Measurements from ENCODE around the gene CTAGE1. TPM values are rescaled to one million over a fixed set of nuclear protein-coding genes. Genes with fewer than 3 reads are reported as not detected.
A peak's percentile ranks its signal among the peaks of the same experiment; 100 is the strongest.
"Not testable (repeated sequence)": the region's sequence is repeated elsewhere in the genome, so short reads cannot be mapped to it uniquely, and the experiment has no call there.

The CTAGE1 gene
- polyA plus RNA-seq, 10 donors = not detected

DNA sequence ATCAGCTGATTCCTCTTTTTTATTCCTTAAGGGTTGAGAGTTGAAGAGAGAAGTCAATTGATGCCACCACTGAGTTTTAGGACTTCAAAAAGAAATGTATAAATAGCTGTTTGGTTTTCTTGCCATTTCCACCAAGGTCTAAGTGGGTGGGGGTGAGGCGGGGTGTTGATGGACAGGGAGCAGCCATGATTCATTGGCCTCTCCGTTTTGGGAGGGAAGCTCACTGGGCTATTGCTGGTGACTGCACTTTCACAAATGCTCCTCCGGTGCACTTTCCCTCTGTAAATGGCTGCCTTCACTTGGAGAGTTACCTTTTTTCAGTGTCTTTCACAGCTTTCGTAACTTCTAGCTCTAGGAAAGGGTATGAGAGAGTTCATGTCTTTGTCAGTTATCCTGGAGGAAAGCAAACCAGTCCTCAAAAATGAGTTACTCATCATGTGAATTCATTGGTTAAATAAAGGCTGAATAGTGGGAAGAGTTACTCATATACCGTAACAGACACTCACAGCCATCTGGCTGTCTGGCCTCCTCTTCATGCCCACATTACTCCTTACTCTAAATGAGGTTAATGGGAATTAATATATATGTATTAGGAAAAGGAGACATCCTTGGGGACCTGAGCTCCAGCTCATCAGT lies 17.4 kb upstream of the CTAGE1 start:
- peak in 1 of 3 donors; percentile 58 for DNase-seq

DNA sequence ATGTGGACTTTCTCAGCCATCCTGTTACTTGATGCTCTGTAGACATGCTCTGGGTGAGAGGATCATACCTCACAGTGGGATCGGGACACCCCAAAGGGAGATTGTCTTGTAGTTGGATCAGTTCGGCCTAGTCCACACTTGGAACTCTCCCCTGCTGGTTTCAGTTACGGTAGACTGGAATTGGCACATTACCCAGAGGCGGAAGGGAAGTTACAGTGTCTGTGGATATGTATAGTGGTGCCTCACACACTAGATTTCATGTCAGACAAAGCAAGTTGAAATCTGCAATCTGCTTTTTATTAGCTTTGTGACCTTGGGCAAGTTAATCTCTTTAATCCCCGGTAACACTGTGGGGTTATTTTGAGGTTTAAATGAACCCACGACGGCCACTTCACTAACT lies 16.2 kb upstream of the CTAGE1 start:
- DNase-seq = peak in 2 of 3 donors; percentile 26 to 29

DNA sequence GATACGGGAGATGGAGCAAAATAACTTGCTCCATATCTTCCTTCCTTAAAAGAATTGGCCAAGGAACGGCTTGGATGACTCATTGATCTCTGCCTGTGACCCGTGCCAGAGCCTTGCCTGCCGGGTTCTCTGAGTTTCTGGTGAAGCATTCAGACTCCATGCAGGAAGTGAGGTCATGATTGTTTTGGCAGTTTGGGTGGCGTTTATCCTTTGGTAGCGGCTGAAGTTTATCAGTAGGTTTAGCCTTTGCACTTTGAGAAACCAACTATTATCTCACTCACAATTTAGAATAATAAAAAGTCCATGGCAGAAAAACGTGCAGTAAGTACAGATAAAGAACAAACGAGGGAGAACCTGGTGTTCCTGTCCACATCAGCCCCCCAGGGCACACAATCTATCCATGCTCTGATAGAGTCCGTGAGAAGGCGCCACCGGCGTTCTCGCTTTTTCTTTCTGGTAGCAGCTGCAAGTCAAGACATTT lies 15.0 kb upstream of the CTAGE1 start:
- peak in 1 of 3 donors; percentile 66 for DNase-seq

DNA sequence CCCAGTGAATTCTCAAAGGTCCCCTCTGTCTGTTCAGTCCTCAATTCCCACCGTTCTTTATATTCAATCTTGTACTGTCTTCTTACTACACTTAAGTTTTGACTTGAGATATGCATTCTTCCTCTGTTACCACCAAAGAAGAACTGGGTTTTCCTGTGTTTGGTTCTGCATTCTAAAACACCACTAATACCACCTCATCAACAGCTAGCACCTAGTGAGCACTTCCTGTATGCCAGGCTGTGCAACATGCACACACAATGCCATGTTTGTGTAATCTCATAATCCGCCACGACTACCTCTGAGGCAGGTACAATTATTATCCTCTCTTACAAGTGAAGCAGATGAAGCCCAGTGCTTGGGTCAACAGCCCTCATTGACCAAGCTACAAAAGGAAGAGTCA lies 11.8 kb upstream of the CTAGE1 start:
- DNase-seq = no peak

DNA sequence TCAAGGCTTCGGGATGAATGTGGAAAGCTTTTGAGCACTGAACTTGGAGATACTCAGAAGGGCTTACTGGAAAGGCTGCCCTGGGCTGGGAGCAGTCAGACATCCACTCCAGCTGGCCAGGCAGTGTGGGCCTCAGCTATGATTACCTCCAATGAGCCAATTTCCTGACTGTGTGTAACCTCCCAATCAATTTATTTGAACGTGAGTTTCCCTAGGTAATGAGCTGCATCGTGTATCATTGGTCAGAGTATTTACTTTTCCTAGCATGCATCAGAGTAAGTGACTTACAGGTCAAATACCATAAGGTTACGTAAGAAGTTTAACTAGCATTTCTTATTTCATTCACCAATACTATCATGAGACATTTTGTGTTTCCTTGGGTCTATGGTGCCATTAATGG lies 11.0 kb upstream of the CTAGE1 start:
- no peak for DNase-seq

DNA sequence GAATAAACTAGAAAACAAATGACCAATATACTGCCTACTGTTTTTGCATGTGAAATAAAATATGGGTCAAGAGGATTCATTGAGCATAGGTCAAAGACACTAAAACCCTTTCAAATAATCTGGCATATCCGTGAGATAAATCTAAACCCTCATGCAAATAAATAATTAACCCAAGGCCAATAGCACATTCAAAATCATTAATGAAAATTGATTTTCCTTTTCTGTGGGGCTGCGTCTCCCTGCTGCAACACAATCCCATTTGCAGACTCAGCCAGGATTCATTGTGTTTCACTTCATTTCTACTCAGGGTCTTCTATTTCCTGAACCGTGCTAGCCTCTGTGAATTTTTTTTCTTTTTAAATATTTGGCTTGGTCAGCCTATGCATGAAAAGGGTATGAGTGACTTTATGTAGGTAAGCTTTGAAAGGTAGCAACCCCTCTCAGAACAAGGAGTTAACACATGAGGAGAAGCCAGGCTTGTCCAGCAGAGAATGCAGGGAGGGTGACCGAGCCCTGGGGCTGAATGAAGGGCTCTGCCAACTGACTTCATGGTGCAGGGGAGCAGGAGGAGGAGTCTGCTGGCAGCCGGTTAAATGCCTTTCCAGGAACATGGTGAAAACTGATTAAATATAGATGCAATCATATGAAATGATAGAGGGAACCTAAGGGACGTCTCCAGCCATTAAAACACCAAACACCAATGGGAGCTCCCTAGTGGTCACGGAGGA lies 10.3 kb upstream of the CTAGE1 start:
- no peak for DNase-seq

DNA sequence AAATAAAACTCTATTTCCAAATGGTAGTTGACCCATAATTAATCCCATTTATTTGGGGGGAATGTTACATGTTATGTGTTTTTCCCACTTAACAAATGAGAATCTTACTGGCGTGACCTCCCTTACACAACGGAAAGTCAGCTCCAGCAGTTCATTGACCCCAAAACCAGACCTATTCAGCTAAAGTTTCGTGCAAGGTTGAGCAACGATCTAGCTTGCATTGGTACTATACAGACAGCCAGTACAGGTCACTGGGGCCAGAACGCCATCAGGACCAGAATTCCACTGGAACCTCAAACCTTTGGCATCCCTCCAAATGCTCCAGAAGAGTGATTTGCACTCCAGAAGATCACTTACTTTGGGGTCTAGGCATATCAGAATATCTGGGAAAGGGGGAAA lies 6.8 kb upstream of the CTAGE1 start:
- no peak for DNase-seq

DNA sequence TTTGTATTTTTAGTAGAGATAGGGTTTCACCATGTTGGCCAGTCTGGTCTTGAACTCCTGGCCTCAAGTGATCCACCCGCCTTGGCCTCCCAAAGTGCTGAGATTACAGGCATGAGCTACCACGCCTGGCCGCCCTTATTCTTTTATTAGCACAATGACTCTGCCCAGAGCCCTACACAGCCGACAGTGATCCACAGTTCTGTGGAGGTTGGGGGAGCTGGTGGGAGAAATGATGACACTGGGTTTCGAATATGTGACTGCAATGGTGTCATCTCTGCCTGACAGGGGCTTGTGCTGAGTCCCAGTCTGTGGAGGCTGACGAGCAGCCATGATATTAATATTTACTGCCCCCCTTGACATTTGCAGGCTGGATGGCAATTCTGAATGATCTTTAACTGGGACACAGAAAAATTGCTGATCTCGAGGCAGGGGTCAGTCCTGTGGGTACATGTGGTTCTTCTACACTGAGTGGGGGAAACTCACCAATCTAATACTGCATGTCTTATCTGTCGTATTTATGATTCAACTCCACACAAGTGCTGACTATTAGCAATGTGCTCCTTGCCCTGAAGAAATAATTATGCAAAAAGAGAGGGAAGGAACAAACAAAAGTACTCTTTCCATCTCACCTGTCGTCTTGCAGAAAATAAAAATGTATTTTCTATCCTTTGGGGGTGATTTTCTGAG lies 6.3 kb upstream of the CTAGE1 start:
- no peak for DNase-seq

DNA sequence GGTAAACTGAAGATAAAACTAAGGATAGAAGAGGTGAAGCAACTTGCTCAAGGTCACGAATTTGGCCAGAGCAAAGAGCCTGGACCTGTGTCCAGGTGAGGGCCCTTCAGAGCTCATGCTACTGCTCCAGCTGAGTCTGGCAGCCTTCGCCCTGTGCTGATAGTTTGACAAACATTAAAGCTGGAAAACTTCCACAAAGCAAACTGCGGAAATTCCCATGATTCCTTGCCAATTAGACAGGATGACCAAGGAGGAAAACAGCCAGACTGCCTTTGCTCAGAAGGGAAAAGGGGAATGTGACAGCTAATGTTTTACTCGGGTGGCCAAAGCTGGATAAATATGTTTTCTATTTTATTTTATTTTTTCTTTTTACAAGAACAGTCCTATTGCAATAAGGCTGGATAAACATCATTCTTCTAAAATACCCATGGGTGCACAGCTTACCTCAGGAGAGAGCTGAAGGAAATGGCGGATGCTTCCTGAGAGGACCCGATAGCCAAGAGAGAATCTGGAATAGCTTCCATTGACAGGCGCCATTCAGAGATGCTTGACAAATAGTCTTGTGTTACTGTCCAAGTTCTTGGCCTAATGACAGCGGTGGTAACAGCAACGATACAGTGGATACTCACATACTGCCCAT lies 5.3 kb upstream of the CTAGE1 start:
- peak in 2 of 3 donors; percentile 7 to 24 for DNase-seq

DNA sequence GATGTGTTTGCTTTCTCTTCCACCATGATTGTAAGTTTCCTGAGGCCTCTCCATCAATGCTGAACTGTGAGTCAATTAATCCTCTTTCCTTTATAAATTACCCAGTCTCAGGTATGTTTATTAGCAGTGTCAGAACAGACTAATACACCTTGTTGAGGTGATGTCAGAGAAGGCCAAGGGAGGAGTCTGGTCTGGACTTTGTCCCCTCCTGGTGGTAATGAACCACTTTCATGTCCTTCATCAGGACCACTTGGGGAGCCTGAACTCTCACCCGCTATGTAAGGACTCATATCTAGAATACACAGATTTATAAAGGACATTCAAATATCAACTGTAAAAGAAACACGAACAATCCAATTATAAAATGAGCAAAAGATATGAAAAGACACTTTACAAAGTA lies 2.9 kb upstream of the CTAGE1 start:
- DNase-seq = no peak

DNA sequence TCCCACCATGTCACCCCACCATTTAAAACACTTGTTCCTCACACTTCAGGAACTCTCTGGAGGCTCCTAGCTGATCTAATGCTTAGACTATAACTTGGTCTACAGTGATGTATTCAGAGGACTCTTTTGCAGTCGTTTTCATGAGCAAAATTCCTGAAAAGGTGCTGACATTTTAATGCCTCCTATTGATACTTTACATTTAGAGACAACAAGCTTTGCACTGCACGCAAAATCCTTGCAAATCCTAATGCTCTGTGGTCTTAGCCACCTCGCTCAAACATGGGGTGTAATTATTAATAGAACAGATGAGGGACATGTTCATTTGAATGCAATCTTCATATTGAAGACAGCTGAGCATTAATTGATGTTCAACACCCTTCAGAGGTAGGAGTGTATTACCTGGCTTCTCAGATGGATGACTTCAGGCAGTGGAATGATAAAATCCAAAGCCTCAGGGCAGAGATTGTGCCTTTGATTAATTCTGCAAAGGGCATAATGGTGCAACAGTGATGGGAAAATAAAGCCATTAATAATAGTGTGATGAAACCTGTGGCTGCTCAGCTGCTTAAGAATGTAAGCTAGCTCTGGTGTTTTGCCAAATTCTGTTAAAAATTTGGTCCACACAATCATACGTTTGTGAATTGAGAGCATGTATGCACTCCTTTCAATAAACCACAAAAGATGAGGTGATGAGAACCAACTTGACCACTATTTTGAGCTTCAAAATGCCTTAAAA lies 5.4 kb downstream of the CTAGE1 start:
- DNase-seq = peak in 1 of 3 donors; percentile 71

DNA sequence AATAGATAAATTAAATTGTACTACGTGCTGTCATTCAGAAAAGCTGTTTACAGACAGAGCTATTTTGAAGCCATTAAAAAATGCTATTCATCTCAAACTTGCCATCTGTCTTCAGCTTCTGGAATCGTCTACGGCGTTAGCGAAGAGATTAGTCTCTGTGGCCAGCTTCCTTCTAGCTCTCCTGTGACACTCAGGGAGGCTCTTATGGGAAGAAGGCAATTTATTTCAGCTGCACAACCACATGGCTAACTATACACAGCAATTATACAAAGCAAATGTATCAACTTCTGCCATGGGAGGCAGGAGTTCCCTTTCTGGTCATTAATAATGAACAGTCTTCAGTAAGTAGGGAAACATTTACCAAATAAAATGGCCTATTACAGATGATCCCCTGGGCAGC lies 6.3 kb downstream of the CTAGE1 start:
- DNase-seq = peak in 1 of 3 donors; percentile 32

DNA sequence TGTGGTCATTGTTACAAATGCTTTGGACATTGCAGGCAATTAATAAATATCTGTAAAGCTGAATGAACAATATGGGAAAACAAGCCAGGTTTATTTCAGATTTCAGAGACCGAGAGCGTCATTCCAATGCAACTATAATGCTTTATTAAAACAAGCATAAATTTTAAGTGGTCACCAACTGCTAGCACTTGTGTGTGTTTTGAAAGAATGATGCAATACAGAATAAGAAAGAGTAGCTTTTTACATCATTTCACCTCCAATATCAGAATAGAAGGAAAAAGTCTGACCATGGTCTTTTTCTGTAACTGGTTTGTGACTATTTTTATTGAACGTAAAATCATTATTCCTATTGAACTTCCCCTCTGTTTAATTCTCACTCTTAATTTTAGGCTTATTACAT lies 7.6 kb downstream of the CTAGE1 start:
- DNase-seq = no peak

DNA sequence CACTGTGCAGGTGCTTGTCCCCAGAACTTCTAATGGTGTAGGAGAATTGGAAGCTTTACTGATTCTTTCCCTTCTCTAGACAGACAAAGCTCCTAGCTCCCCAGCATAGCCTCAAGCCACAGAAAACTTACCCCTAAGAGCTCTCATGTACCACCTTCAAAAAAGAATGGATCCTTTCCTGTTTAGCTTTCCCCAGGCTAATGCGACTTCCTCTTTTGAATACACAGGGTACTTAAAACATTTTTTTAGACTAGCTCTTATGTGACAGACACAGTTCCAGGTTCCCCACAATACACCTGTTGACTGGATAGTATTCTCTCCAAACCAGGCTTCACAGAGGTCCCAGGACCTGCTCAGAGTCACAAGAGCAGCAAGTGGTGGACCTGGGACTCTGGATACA lies 8.3 kb downstream of the CTAGE1 start:
- DNase-seq = no peak

DNA sequence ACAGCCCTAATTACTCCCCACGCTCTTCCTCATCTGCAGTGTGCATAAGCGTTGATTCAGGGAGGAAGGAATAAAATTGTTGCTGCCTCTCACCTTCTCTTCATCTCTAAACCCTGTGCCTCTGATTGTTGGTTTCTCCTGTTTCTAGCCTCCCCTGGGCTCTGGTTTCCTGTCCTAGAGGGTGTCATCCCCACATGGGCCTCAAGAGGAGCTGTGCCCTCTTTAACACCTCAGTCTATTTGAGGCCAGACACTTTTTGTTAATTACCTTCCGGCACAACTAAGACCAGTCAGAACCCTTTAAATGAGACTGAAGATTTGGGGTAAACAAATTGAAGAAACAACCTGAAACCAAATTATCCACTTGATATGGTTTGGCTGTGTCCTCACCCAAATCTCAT lies 9.7 kb downstream of the CTAGE1 start:
- no peak for DNase-seq

DNA sequence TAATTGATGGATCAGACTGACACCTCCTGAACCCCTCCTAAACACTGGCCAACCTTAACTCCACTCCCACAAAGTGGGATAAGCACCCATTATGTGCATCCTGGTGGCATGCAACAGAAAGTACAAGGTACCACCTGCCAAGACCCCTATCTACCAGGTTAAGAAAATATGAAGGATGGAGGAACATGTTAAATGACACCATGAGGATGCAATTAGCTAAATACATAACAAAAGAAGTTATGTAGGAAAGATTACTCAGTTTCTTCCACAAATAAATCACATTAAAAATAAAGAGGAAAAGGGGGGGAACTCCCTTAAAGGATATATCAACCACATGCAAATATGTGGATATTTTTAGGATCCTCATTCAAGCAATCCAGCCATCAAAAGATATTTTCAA lies 12.6 kb downstream of the CTAGE1 start:
- no peak for DNase-seq

DNA sequence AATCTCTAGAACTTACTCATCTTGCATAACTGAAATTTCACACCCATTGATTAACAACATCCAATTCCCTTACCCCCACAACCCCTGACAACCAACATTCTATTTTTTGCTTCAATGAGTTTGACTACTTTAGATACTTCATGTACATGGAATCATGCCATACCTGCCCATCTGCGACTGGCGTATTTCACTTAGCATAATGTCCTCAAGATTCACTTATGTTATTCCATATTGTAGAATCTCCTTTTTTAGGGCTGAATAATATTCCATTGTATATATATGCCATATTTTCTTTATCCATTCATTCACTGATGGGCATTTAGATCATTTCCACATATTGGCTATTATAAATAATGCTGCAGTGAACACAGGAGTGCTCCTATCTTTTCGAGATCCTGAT lies 13.8 kb downstream of the CTAGE1 start:
- DNase-seq = no peak

DNA sequence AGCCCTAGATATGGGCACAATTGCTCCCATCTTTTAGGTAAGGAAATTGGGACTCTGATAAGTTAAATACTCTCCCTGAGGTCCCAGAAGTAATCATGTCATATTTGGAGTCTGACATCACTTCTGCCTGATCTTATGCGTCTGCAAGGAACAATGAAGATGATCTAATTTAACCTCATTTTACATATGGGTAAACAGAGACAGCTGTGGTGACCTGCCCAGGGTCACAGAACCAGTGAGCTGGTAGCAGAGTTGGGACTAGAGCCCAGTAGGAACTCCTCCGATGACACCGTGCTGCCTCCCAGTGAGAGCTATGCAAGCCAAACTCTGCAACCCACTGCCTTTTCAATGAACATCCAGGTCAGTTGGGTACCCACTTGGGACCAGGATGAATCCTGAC lies 17.8 kb downstream of the CTAGE1 start:
- DNase-seq = no peak

DNA sequence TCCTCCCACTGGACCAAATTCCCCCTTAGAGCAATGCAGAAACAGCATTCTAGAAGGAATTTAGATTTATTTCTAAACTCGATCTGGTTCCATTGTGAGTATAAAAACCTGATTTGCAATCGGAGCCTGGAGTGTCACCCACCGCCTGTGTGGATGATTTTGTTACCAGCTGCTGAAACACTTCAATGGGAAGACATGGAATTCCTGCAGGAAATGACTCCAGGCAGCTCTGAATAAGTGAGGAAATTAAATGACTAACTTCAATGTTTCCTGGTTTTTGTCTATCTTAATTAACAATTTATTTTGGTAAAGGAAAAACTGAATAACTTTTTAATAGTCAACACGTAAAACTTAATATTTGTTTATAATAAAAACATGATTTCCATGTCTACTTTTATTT lies 19.3 kb downstream of the CTAGE1 start:
- peak in 1 of 3 donors; percentile 8 for DNase-seq

DNA sequence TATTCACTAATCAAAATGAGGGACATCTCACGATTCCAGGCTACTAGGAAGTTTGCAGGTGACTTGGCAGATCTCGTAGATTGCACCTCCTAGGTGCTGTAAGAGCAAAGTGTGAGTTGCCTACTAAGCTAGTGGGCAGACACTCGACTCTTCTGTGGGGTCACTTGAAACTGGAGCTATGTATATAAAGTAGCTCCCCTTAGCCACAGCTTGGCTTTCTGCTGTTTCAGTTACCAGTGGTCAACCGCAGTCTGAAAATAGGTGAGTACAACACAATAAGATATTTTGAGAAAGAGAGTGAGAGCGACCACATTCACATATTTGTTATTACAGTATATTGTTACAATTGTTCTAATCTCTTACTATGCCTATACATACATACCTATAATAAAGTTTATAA lies 23.3 kb downstream of the CTAGE1 start:
- DNase-seq = no peak

DNA sequence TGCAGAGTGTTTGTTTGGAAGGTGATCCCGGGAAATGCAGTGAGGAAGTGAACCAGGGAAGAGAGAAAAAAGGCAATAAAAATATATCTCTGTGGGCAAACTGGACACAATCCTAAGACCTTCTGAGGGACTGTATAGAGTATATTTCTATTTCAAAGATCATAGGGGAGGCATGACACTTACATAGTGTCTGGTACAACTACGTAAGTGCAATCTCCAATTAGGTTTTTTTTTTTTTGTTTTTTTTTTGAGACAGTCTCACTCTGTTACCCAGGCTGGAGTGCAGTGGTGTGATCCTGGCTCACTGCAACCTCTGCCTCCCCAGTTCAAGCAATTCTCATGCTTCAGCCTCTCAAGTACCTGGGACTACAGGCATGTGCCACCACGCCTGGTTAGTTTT lies 24.6 kb downstream of the CTAGE1 start:
- DNase-seq = not testable (repeated sequence)

Measured in muscle of back (tissue), 11 donors.